ENCODE data around the gene ELOVL5.

- TF ChIP-seq CTCF (IDR thresholded peaks at IDR 0.05 in 8 of 11, conservative IDR thresholded peaks at IDR 0.05 in 3 of 11) (no peak), POLR2A (IDR thresholded peaks at IDR 0.05) (no peak)
Observed at GRCh38 chr6:53236241-53236640, 112.5 kb downstream of the ELOVL5 start.

Measured in spleen (tissue), 7 donors.